ENCODE data around the gene SLC4A3.

The SLC4A3 gene, protein sequence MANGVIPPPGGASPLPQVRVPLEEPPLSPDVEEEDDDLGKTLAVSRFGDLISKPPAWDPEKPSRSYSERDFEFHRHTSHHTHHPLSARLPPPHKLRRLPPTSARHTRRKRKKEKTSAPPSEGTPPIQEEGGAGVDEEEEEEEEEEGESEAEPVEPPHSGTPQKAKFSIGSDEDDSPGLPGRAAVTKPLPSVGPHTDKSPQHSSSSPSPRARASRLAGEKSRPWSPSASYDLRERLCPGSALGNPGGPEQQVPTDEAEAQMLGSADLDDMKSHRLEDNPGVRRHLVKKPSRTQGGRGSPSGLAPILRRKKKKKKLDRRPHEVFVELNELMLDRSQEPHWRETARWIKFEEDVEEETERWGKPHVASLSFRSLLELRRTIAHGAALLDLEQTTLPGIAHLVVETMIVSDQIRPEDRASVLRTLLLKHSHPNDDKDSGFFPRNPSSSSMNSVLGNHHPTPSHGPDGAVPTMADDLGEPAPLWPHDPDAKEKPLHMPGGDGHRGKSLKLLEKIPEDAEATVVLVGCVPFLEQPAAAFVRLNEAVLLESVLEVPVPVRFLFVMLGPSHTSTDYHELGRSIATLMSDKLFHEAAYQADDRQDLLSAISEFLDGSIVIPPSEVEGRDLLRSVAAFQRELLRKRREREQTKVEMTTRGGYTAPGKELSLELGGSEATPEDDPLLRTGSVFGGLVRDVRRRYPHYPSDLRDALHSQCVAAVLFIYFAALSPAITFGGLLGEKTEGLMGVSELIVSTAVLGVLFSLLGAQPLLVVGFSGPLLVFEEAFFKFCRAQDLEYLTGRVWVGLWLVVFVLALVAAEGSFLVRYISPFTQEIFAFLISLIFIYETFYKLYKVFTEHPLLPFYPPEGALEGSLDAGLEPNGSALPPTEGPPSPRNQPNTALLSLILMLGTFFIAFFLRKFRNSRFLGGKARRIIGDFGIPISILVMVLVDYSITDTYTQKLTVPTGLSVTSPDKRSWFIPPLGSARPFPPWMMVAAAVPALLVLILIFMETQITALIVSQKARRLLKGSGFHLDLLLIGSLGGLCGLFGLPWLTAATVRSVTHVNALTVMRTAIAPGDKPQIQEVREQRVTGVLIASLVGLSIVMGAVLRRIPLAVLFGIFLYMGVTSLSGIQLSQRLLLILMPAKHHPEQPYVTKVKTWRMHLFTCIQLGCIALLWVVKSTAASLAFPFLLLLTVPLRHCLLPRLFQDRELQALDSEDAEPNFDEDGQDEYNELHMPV

DNA sequence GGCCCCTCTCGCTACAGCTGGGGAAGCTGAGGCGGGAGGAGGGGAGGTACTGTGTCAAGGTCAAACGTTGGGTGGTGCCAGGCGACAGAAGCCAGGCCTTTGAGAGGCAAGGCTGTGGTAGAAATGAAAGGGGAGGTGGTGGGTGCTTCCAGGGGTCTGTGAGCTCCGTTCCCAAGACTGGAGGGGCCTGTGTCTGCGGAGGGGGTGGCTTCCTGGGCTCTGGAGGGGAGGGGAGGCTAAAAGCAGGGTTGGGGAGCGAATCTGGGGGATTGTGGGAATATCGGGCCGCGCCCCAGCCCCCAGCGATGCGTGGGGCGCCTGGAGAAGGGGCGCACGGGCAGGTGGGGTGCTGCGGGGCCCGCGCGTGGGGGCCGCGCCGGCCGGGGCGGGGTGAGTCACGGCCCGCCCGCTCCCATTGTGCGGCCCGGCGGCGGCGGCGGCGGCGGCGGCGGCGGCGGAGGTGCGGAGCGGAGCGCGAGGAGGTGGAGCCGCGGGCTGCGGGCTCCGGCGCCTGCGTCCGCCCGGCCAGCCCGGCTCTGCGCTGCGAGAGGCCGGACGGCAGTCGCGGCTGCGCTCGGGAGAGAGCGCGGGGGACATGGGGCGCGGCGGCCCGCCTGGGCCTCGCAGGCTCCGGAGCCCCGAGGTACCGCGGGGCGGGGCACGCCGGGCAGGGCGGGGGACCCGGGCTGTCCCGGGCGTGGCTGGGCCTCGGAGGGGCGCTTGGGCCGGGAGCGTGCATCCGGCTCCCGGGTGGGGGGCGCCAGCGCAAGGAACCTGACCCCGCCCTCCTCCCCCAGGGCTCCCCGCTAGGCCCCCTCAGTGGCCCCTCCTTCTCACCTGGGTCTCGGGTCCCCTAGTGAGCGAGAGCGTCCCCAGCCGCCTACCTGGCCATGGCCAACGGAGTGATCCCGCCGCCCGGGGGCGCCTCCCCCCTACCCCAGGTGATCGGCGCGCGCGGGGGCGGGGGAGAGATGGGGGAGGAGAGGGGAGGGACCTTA is at the start of gene SLC4A3:
Gene SLC4A3, plus strand, starts transcription at position 528 of the 998 bp plus-strand sequence. Its CDS starts 363 bp downstream, at position 891.
- DNase-seq: no peak

DNA sequence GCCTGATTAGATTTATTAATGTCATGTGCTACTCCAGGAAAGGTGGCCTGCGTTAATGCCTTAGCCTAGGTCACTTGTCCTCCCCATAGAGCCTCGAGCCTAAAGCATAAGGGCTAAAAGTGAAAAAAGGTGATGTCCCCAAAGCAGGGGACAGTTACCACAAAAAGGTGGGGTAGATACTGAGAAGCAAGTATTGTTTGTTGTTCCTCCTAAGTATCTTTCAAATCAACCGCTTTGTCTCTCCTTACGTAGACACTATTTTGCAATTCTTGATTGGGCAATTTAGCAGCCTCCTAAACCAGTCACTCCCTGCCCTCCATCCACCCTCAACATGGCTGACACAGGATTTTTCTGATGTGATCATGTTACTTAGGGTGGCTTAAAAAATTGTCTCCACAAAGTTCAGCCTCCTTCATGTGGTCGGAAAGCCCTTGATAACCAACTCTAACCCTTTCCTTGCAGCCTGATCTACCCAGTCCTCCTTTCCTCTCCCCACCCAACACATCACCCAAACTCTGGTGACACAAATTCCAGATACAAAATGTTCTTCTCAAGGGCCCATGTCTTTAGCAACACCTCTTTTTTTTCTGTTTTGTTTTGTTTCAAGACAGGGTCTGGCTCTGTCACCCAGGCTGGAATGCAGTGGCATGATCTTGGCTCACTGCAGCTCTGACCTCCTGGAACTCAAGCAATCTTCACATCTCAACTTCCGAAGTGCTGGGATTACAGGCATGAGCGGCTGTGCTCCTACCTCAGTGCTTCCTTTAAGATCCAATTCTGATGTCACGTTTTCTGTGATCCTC is 48.4 kb upstream of the SLC4A3 start:
- no peak for DNase-seq

DNA sequence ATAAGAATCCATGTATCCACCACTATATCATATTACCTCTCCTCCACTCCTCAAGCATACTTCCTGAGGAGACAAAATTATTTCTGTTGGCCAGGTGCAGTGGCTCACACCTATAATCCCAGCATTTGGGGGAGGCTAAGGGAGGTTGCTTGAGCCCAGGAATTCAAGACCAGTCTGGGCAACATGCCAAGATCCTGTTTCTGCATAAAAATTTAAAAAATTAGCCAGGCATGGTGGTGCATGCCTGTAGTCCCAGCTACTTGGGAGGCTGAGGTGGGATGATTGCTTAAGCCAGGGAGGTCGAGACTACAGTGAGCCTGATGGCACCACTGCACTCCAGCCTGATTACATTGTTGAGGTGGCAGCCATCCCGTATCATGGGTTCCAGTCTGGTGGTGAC is 46.1 kb upstream of the SLC4A3 start:
- no peak for DNase-seq

DNA sequence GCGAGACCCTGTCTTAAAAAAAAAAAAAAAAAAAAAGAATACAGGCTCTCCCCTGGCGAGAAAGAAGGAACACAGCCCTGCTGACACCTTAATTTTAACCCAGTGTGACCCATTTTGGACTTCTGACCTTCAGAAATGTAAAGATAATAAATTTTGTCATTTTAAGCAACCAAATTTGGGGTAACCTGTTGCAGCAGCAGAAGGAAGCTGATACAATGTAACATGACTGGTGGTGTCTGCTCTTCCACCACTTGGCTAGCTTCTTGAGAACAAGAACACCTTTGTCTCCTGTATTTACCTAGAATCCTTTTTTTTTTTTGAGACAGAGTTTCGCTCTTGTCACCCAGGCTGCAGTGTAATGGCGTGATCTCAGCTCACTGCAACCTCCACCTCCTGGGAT is 36.3 kb upstream of the SLC4A3 start:
- no peak for DNase-seq

DNA sequence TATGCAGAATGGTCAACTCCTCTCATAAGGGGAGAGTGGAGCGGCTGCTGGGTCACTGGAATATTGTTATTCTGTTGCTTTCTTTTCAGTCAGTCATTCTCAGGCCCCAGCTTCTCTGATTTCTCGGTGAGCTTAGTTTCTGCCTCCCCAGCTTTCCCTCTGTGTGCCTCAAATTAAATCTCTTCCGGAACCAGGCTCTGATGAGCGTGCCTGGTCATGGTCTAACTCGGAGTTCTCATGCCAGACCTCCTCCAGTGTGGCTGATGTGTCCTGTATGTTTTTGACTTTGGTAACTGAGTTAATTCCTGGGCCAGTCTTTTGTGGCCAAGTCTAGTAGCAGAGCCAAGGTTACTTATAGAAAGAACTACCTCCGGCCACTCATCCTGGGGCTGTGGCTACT is 34.7 kb upstream of the SLC4A3 start:
- DNase-seq: no peak

DNA sequence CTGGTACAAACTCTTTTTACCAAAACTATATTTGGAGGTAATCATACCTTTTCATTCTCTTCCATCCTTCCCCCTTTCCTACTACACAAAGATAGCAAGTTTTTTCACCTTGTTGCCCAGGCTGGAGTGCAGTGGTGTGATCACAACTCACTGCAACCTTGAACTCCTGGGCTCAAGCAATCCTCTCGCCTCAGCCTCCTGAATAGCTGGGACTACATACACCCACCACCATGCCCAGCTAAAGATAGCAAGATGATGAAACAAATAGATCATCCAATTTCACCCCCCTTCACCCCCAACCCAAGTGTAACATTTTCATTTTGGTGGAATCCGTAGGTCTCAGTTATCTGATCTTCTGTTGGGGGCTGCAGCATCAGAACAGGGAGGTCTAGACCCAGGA is 34.3 kb upstream of the SLC4A3 start:
- DNase-seq: no peak

DNA sequence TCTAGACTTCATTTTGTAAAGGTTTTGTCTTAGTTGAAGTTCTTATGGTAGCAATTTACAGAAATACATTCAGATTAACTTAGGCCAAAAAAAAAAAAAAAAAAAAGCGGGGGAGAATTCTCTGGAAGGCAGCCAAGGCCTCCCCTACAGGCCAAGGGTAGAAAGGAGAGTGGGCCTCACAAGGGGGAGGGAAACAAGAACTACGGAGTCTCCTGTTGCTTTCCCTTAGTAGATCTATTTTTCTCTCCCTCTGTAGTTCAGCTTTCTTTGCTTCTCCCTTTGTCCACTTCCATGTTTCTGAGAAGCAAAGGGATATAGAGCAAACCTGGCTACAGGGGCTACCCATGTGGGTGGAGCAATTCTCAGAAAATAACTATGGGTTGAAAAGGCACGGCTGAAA is 32.2 kb upstream of the SLC4A3 start:
- DNase-seq: no peak

DNA sequence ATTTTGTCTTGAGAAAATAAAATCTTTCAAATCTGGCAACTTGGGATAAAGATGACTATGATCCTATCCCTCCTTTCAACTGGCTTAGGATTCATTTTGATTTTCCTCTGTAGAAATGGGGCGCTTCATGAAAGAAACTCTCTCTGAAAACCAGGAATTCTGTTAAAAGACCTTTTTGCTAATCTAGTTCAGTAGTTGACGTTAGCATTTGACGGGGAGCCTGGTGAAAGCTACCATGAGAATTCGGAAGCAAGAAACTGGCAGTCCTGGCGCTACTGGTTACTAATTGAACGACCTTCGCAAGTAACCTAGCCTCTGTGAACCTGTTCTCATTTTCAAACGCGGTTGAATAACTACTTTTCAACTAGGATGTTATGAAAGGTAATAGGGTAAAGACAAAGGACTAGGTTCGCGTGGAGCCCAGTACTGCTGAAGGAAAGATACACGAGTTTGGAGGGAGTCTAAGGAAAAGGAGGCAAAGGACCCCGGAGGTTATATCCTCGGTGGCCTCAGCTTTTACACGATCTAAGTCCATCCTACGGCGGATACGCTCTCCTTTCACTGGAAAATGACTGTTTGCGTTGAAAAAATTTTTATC is 30.4 kb upstream of the SLC4A3 start:
- DNase-seq: no peak

DNA sequence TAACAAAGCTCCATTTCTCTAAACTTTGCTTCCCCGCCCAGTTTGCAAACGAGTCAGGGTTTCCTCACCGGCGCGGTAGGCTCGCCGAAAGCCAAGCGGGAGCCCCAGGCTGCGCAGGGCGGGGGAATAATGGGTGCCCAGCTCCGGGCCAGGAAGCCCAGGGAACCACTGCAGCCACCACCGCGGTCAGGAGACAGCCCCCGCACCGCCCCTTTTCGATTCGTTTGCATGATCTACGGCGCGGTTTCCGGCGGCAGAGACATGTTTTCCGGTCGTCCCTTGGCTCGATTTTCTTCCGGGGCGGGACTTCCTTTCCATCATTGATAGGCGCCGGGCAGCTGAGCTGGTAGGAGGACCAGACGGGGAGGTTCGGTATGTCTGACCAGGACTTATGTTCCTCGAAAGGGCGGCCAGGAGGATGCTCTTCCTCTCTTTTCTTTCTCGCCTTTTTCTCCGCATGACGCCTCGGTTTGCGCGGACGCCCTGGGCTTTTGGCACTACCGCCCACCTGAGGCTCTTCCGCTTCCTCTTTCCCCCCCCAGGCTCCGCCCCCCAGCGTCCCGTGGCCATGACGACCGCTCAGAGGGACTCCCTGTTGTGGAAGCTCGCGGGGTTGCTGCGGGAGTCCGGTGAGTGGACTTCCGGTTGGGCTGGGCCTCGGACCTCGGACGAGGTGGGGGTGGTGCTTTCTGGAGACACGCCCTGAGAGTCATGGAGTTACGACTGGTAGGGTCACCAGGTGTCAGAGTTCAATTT is 29.7 kb upstream of the SLC4A3 start, which contains the start of gene STK11IP:
Gene STK11IP, plus strand, starts transcription at position 306 of the 756 bp plus-strand sequence. Its CDS starts 263 bp downstream, at position 569.
- peak; percentile 87 for DNase-seq

DNA sequence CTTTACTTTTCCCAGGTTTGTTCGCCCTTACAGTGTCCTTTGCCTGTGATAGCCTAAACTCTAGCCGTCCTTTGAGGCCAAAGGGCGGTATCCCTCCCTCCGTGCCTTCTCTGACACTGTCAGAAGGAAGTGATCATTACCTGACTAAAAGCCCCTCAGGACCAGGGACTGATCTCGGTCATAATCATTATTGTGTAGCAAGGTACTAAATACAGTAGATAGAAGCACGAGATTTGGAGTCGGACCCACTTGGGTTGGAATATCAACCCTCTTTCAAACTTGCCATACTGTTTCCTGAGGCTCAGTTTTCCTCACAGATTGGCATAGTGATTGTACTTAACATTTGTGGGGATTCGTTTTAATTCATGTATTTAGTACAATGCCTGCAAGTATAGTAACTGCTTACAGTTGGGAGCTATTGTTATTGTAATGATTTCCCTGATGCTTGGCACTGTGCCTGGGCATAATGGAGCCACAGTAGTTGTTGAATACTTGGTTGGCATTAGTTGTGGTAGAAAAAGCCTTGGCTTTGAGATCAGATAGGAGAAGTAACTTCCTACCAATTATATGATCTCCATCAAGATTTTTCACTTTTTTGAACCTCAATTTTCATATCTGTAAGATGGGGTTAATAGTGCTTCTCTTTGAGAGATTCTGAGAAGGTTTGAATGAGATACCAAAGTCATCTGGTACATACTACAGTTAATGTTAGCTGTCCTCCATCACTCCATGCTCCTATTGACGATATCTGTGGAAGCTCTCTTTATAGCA is 28.9 kb upstream of the SLC4A3 start:
- DNase-seq: no peak

DNA sequence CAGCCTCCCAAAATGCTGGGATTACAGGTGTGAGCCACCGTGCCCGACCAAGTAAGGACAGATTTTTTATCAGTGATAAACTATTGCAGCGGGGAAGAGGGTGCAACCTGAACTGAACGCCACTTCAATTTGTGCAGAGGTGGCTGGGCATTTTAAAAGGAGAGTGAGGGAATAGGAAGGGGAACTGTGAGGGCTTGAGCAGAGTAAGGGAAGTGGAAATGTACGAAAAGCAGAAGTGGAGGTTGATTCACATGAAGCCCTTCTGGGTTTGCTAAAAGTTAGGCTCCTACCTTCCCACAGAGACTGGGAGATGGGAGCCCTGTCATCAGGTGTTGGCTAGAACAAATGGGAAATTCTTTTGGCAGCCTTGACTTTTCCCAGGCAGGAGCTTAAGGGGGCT is 23.7 kb upstream of the SLC4A3 start:
- DNase-seq: no peak

DNA sequence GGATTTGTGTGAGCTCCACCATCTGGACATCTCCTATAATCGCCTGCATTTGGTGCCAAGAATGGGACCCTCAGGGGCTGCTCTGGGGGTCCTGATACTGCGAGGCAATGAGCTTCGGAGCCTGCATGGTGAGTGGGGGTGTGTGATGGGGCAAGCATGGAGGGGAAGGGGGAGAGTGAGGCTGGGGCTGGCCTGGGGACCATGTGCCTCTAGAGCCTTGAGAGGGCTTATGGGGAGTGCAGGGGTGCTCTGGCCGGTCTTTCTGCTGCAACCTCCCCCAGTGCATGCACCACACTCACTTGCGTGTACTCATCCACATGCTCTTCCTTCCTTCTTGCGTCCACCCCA is 21.8 kb upstream of the SLC4A3 start:
- DNase-seq: no peak

DNA sequence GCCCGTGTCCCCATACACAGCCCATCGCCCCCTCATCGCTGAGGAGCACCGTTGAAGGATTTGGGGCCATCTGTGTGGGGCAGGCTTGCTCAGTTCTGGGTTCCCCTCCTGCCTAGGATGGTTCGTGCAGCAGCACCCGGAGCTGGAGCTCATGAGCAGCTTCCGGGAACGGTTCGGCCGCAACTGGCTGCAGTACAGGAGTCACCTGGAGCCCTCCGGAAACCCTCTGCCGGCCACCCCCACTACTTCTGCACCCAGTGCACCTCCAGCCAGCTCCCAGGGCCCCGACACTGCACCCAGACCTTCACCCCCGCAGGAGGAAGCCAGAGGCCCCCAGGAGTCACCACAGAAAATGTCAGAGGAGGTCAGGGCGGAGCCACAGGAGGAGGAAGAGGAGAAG is 19.5 kb upstream of the SLC4A3 start:
- no peak for DNase-seq

DNA sequence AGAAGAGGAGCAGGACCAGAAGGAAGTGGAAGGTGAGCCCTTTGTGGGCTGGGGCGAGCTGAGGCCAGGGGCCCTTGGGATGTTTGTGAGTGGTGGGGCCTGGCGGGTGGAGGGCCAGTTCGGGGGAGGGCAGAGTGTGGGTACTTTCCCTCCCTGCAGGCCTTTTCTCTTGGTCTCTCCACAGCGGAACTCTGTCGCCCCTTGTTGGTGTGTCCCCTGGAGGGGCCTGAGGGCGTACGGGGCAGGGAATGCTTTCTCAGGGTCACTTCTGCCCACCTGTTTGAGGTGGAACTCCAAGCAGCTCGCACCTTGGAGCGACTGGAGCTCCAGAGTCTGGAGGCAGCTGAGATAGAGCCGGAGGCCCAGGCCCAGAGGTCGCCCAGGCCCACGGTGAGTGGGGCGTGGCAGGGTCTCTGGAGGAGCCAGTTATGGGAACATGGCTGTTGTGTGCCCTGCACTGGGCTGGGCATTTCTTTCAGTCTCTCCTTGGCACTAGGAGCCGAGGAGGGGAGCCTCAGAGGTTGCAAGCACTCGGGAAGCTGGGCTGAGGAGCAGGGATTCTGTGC is 18.9 kb upstream of the SLC4A3 start:
- no peak for DNase-seq

DNA sequence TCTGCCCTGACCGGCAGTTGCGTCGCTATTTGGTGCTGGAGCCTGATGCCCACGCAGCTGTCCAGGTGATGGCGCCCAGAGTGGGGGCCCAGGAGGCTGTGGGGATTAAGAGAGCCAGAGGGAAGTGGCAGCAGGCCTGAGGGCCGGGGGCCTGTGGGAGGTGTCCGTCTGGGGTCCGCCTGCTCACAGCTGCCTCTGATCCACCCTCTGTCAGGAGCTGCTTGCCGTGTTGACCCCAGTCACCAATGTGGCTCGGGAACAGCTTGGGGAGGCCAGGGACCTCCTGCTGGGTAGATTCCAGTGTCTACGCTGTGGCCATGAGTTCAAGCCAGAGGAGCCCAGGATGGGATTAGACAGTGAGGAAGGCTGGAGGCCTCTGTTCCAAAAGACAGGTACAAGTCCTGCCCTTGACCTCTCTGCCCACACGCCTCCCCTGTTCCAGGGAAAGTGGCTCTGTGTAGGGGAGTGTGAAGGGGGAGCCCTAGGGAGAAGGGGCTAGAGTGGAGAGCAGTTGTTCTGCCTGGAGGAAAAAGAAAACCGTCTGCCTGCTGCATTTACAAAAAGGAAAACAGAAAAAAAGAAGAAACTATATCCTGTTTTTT is 18.2 kb upstream of the SLC4A3 start:
- no peak for DNase-seq

DNA sequence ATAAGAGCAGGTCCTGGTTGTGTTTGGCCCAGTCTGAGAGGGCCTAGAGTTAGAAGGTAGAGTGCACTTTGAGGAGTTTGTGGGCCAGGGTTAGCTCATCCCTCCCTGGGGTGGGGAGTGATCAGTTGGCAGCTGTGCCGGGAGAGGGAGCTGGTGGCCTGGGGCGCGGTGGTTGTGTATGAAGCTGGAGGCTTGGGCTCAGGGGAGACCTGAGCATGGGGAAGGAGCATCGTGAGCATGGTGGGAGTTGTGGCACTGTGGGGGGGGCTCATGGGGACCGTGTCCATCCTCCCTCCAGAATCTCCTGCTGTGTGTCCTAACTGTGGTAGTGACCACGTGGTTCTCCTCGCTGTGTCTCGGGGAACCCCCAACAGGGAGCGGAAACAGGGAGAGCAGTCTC is 16.1 kb upstream of the SLC4A3 start:
- DNase-seq: no peak

DNA sequence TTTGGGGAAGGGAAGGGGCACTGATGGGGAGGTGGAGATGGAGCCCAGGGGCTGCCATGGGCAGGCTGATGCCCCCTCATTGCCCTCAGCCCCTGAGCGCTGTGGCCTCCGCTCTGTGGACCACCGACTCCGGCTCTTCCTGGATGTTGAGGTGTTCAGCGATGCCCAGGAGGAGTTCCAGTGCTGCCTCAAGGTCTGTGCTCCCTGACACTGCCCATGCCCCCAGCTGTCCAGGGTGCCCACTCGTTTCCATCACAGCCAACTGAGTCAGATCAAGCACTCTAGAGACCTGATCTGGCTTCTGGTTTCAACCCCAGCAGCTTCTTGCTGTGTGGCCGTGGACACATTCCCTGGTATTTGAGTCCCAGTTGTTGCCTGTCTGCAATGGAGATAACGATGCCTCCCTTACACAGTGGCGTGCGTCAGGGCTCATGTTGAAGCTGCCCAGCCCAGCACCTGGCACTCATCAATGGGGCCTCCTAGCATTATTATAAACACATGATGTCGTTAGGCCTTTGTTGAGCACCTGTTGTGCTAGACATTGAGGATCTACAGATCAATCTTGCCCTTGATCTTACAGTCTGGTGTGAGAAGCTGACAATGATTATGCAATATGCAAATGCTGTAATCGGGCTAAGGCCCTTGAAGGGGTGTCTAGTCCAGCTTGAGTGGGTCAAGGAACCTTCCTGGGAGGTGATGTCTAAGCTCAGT is 15.4 kb upstream of the SLC4A3 start:
- DNase-seq: no peak

All from CD4-positive, alpha-beta T cell treated with Interleukin-12 subunit alpha and Interleukin-12 subunit beta, for 1 hour (primary cell).